Gastroesophageal sphincter (tissue), 4 donors: ENCODE results near the gene ZNRF3. TPM values are rescaled to one million over a fixed set of nuclear protein-coding genes. Genes with fewer than 3 reads are reported as not detected.

Source experiments
- ATAC-seq: fragments of 150-250 bp; one replicate; pipeline ENCODE4 v1.9.1; 2016; ENCODE audit warnings: mild to moderate bottlenecking, moderate library complexity
- H3K27ac ChIP-seq, 4 donors: fragments of 200-600 bp; sonication (generic) in 3 of 4; 1 replicate in 3 of 4; 2 replicates in 1 of 4; pipeline ENCODE4 v1.5.1; 2016 to 2019
- H3K27me3 ChIP-seq: fragments of 200-600 bp; sonication (generic); one replicate; pipeline ENCODE4 v1.5.1; 2019
- H3K36me3 ChIP-seq, 2 donors: fragments of 200-600 bp; sonication (generic); one replicate each; pipeline ENCODE4 v1.5.1; 2019; ENCODE audit warnings: control low read depth in 1 of 2
- H3K4me1 ChIP-seq, 3 donors: fragments of 200-600 bp; sonication (generic); 1 replicate in 2 of 3; 2 replicates in 1 of 3; pipeline ENCODE4 v1.5.1; 2016 to 2019; ENCODE audit warnings: control low read depth in 2 of 3
- H3K4me3 ChIP-seq, 2 donors: fragments of 200-600 bp; sonication (generic); one replicate each; pipeline ENCODE4 v1.5.1; 2019; ENCODE audit warnings: mild to moderate bottlenecking in 1 of 2, moderate library complexity in 1 of 2
- H3K9me3 ChIP-seq, 3 donors: fragments of 200-600 bp; sonication (generic); one replicate each; pipeline ENCODE4 v1.5.1; 2017 to 2019; ENCODE audit warnings: control low read depth in 2 of 3
- CTCF ChIP-seq, 4 experiments: fragments of 200-600 bp in 2 of 4; fragments of 450-650 bp in 2 of 4; sonication (generic) in 1 of 4; IDR thresholded peaks; one replicate each; pipeline ENCODE4 v1.5.1; 2017 to 2019; ENCODE audit warnings: antibody characterized with exemption in 4 of 4, mild to moderate bottlenecking in 2 of 4, moderate library complexity in 2 of 4
- EP300 ChIP-seq: sonication (generic); formaldehyde crosslinking; IDR thresholded peaks from one replicate; pipeline ENCODE4 v1.6.1; 2017; ENCODE audit warnings: antibody characterized with exemption, mild to moderate bottlenecking
- POLR2A ChIP-seq, 2 donors: fragments of 450-650 bp; IDR thresholded peaks; one replicate each; pipeline ENCODE4 v1.6.1; 2017; ENCODE audit warnings: antibody characterized with exemption in 2 of 2, mild to moderate bottlenecking in 2 of 2, moderate library complexity in 1 of 2
- POLR2AphosphoS5 ChIP-seq: sonication (generic); formaldehyde crosslinking; IDR thresholded peaks from one replicate; pipeline ENCODE4 v1.6.1; 2017; ENCODE audit warnings: antibody characterized with exemption
- WGBS, 2 donors: methylation state at CpG; one replicate each; pipeline ENCODE4 v1.1.5; 2018; ENCODE audit warnings: low coverage in 1 of 2; 5-methylcytosine and 5-hydroxymethylcytosine counted together
- total RNA-seq, 4 donors: library from RNA; depleted of rRNA; stranded (reverse); fragments of >200 nt; gene quantifications; one replicate each; pipeline ENCODE4 v1.1.0, GENCODE V29; 2016

Gene ZNRF3
- total RNA-seq, 4 donors from 2014 or later: 14.8 to 27.7 (median 19.8) TPM

GRCh38 chr22:29072979-29073617 is 189.7 kb downstream of the ZNRF3 start, which contains the start of gene KREMEN1:
Gene KREMEN1 (plus strand): TSS chr22:29073035. CDS start chr22:29073131, 96 bp downstream.
- no peaks in the 10 kb centered on the region for H3K36me3 ChIP-seq
- H3K4me3 ChIP-seq: peak within 1 kb of the TSS; percentile 79 to 84
- peak within 1 kb of the TSS; percentile 2 to 84 (median 68) for H3K27ac ChIP-seq
- no CpG with 5 or more reads among the region's 76 CpGs for WGBS, 2 donors
- peaks cover 2% of the 10 kb centered on the region for H3K27me3 ChIP-seq
- ATAC-seq: peak; percentile 14
- peaks cover 0 to 35% (median 12%) of the 10 kb centered on the region in 3 donors for H3K4me1 ChIP-seq
- TF ChIP-seq POLR2A (IDR thresholded peaks at IDR 0.05): peak in 1 of 2 donors; percentile 15
- TF ChIP-seq CTCF (IDR thresholded peaks at IDR 0.05): no peak
- no peaks in the 10 kb centered on the region for H3K9me3 ChIP-seq

GRCh38 chr22:29073618-29074275 is 190.4 kb downstream of the ZNRF3 start:
- Histone ChIP-seq H3K27me3 (no peaks in the 10 kb centered on the region), H3K9me3 (no peaks in the 10 kb centered on the region), H3K36me3 (no peaks in the 10 kb centered on the region), H3K4me3 (peak overlapping the region; percentile 79 to 84), H3K27ac (peak overlapping the region; percentile 2 to 84 (median 68)), H3K4me1 (peaks cover 0 to 36% (median 12%) of the 10 kb centered on the region in 3 donors)
- peak; percentile 37 for ATAC-seq
- WGBS, 2 donors: 5 to 13% methylated on average over 3 of the region's 53 CpGs
- TF ChIP-seq POLR2A (IDR thresholded peaks at IDR 0.05) (no peak), EP300 (no peak), CTCF (IDR thresholded peaks at IDR 0.05) (no peak), POLR2AphosphoS5 (no peak)

GRCh38 chr22:29074276-29074772 is 191.0 kb downstream of the ZNRF3 start:
- Histone ChIP-seq H3K36me3 (no peaks in the 10 kb centered on the region), H3K27me3 (no peaks in the 10 kb centered on the region), H3K4me3 (peak overlapping the region; percentile 79 to 84), H3K27ac (peak overlapping the region in 3 of 4 donors; percentile 65 to 84 (median 70)), H3K4me1 (peaks cover 0 to 42% (median 12%) of the 10 kb centered on the region in 3 donors), H3K9me3 (no peaks in the 10 kb centered on the region)
- WGBS, 2 donors: 48 to 76% methylated on average over 3 to 9 of the region's 10 CpGs
- TF ChIP-seq CTCF (IDR thresholded peaks at IDR 0.05): no peak
- no peak for ATAC-seq

GRCh38 chr22:29078036-29078868 is 194.9 kb downstream of the ZNRF3 start:
- TF ChIP-seq POLR2A (IDR thresholded peaks at IDR 0.05): no peak
- TF ChIP-seq CTCF (IDR thresholded peaks at IDR 0.05): no peak
- no peak for TF ChIP-seq POLR2AphosphoS5
- TF ChIP-seq EP300: no peak
- H3K9me3 ChIP-seq: no peaks in the 10 kb centered on the region
- H3K4me1 ChIP-seq: peaks cover 0 to 41% (median 0%) of the 10 kb centered on the region in 3 donors
- H3K4me3 ChIP-seq: no peak overlapping the region
- ATAC-seq: no peak
- no peaks in the 10 kb centered on the region for H3K36me3 ChIP-seq
- 75 to 76% methylated on average over 6 of the region's 6 CpGs for WGBS, 2 donors
- H3K27me3 ChIP-seq: no peaks in the 10 kb centered on the region
- H3K27ac ChIP-seq: peak overlapping the region in 1 of 4 donors; percentile 14
